Stimulated activated effector memory CD8-positive, alpha-beta T cell treated with anti-CD3 and anti-CD28 coated beads, Interleukin-12 subunit alpha, Interleukin-12 subunit beta, amount 100 ng/mL, for 72 hours (primary cell): Measurements from ENCODE around the gene PCDH9.
"Not testable (repeated sequence)": the region's sequence is repeated elsewhere in the genome, so short reads cannot be mapped to it uniquely, and the experiment has no call there.

Source experiments
- ATAC-seq: fragments of 150-1000 bp; cut with Tn5 transposase; 2 replicates; pipeline ENCODE4 v1.10.0; 2021
- DNase-seq, 2 donors: peaks; one replicate each; pipeline ENCODE4 v3.0.0; 2021 to 2022; ENCODE audit warnings: low spot score in 2 of 2
- H3K27ac Mint-ChIP-seq: one replicate; pipeline ENCODE4 v1.8.0; 2022; ENCODE audit warnings: mild to moderate bottlenecking, mixed read lengths
- H3K36me3 Mint-ChIP-seq: one replicate; pipeline ENCODE4 v1.8.0; 2022; ENCODE audit warnings: mild to moderate bottlenecking, mixed read lengths
- H3K4me1 Mint-ChIP-seq: one replicate; pipeline ENCODE4 v1.8.0; 2022; ENCODE audit warnings: mixed read lengths
- H3K4me3 Mint-ChIP-seq: one replicate; pipeline ENCODE4 v1.8.0; 2022; ENCODE audit warnings: mild to moderate bottlenecking, mixed read lengths
- H3K9me3 Mint-ChIP-seq: one replicate; pipeline ENCODE4 v1.8.0; 2022; ENCODE audit warnings: mixed read lengths

Gene PCDH9

GRCh38 chr13:66661336-66661735, 568.8 kb downstream of the PCDH9 start:
- H3K36me3 Mint-ChIP-seq, result no peaks in the 10 kb centered on the region
- DNase-seq (no peak), ATAC-seq (no peak)
- no peak overlapping the region for H3K27ac Mint-ChIP-seq
- H3K9me3 Mint-ChIP-seq, result peaks cover 3% of the 10 kb centered on the region
- no peak overlapping the region for H3K4me3 Mint-ChIP-seq
- no peaks in the 10 kb centered on the region for H3K4me1 Mint-ChIP-seq

DNA sequence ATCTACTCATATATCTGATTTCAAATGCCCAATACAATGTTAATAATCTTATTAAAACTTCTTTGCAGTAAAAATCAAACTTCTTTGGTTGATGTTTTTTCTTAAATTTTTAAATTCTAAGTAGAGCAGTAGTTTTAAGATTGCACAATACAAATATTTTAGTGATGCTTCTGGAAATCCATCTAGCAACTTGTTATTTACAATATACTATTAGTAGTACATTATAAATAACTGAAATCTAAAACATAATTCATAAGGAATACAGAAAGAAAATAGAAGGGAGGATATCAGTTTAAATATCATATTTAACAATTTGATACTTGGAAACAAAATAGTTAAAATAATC, 569.7 kb downstream of the PCDH9 start:
- DNase-seq (no peak), ATAC-seq (no peak)
- Mint-ChIP-seq H3K27ac (no peak overlapping the region), H3K36me3 (no peaks in the 10 kb centered on the region), H3K4me1 (no peaks in the 10 kb centered on the region), H3K9me3 (peaks cover 3% of the 10 kb centered on the region), H3K4me3 (no peak overlapping the region)

DNA sequence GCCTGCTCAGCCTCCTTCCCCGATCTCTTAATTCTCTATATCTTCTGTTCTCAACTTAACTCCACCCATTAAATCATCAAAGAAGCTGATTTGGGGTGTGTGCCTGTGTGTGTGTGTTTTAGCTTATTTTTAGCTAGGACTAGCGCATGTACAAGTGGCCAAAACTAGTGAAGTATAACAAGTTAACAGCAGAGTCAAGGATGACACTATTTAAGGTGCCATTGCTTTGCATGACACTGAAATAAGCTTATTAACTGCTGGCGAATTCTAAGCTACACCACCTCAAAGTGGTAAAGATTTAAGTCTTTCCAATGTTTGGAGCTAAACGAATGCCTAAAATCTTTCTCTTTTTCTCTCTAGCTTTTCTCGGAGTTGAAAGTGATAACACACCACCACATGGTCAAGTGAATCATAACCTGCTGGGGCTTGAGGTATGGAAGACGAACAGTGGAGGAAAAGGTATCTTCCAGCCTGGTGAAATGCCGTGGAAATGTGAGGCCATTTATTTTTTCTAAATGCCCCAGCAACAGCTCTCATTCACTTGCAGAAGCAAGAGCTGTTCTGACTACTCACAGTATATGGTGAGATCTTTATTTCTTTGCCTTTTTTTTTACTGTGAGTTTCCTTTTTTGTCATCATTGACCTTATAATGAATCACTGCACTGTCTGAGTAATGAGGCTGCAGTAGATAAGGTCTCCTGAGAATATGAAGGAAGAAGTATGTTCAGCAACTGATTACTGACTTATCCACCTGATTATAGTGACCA, 570.3 kb downstream of the PCDH9 start:
- peak; percentile 47 for ATAC-seq
- no peak overlapping the region for H3K27ac Mint-ChIP-seq
- no peak for DNase-seq
- no peaks in the 10 kb centered on the region for H3K4me1 Mint-ChIP-seq
- H3K36me3 Mint-ChIP-seq, result no peaks in the 10 kb centered on the region
- H3K9me3 Mint-ChIP-seq, result peaks cover 3% of the 10 kb centered on the region
- no peak overlapping the region for H3K4me3 Mint-ChIP-seq

DNA sequence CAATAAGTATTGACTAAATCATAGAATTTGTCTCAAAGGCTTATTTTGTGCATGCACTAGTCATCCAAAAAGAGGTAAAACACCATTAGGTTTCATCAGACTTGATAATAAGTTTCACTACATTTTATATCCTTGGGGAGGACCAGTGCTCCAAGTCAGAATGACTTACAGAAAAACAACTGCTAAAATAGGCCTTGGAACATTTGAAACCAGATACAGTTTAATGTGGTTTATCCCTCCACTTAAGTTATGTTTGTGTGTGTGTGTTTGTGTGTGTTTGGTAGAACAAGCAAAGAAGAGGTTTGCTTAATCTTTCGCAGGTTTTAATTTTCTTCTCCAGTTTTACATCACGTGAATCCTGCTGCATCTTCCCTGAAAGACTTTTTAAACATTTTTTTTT, 570.9 kb downstream of the PCDH9 start:
- Mint-ChIP-seq H3K4me3 (no peak overlapping the region), H3K4me1 (no peaks in the 10 kb centered on the region), H3K9me3 (peaks cover 3% of the 10 kb centered on the region), H3K27ac (no peak overlapping the region), H3K36me3 (no peaks in the 10 kb centered on the region)
- ATAC-seq (no peak), DNase-seq (no peak)

- Mint-ChIP-seq H3K4me3 (no peak overlapping the region), H3K9me3 (peaks cover 3% of the 10 kb centered on the region), H3K36me3 (no peaks in the 10 kb centered on the region), H3K27ac (no peak overlapping the region), H3K4me1 (no peaks in the 10 kb centered on the region)
- ATAC-seq, result no peak
- DNase-seq, result no peak
Observed at GRCh38 chr13:66657165-66657881, 572.8 kb downstream of the PCDH9 start.

- Mint-ChIP-seq H3K4me3 (no peak overlapping the region), H3K9me3 (peaks cover 3% of the 10 kb centered on the region), H3K4me1 (no peaks in the 10 kb centered on the region), H3K36me3 (no peaks in the 10 kb centered on the region), H3K27ac (no peak overlapping the region)
- DNase-seq (no peak), ATAC-seq (no peak)
Observed at GRCh38 chr13:66655847-66656454, 574.2 kb downstream of the PCDH9 start.

- no peaks in the 10 kb centered on the region for H3K4me1 Mint-ChIP-seq
- no peak overlapping the region for H3K4me3 Mint-ChIP-seq
- DNase-seq (no peak), ATAC-seq (no peak)
- no peak overlapping the region for H3K27ac Mint-ChIP-seq
- H3K36me3 Mint-ChIP-seq, result no peaks in the 10 kb centered on the region
- H3K9me3 Mint-ChIP-seq, result peaks cover 6% of the 10 kb centered on the region
Observed at GRCh38 chr13:66644855-66645460, 585.2 kb downstream of the PCDH9 start.

GRCh38 chr13:66640231-66640630, 589.9 kb downstream of the PCDH9 start:
- ATAC-seq (no peak), DNase-seq (no peak)
- Mint-ChIP-seq H3K9me3 (peaks cover 1% of the 10 kb centered on the region), H3K4me3 (no peak overlapping the region), H3K27ac (no peak overlapping the region), H3K4me1 (no peaks in the 10 kb centered on the region), H3K36me3 (no peaks in the 10 kb centered on the region)

DNA sequence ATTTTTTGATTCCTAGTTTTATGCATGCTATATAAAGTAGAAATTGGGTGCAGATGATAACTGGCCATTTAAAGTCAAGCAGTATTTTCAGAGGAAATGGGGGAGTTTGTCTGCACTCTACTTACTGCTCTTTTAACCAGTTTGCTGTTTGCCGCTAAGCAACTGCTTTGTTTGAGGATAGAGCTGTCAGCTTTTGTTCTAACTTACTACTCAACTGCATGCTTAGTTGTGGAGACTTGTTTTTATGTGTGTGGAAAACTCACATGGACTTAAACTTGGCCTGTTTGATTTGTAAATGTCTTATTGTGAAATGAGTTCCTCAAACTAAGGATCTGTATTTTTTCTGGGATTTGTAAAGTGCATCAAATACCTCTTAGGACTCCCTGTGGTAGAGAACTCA, 591.1 kb downstream of the PCDH9 start:
- Mint-ChIP-seq H3K9me3 (peaks cover 3% of the 10 kb centered on the region), H3K36me3 (no peaks in the 10 kb centered on the region), H3K27ac (no peak overlapping the region), H3K4me1 (no peaks in the 10 kb centered on the region), H3K4me3 (no peak overlapping the region)
- no peak for ATAC-seq
- DNase-seq, result no peak

- no peaks in the 10 kb centered on the region for H3K36me3 Mint-ChIP-seq
- DNase-seq (no peak), ATAC-seq (no peak)
- H3K4me1 Mint-ChIP-seq, result no peaks in the 10 kb centered on the region
- H3K27ac Mint-ChIP-seq, result no peak overlapping the region
- no peak overlapping the region for H3K4me3 Mint-ChIP-seq
- H3K9me3 Mint-ChIP-seq, result peaks cover 4% of the 10 kb centered on the region
Observed at GRCh38 chr13:66635526-66635925, 594.6 kb downstream of the PCDH9 start.

- H3K4me1 Mint-ChIP-seq, result no peaks in the 10 kb centered on the region
- ATAC-seq, result no peak
- no peak overlapping the region for H3K27ac Mint-ChIP-seq
- peaks cover 4% of the 10 kb centered on the region for H3K9me3 Mint-ChIP-seq
- no peak for DNase-seq
- H3K36me3 Mint-ChIP-seq, result no peaks in the 10 kb centered on the region
- H3K4me3 Mint-ChIP-seq, result no peak overlapping the region
Observed at GRCh38 chr13:66634384-66634783, 595.8 kb downstream of the PCDH9 start.

DNA sequence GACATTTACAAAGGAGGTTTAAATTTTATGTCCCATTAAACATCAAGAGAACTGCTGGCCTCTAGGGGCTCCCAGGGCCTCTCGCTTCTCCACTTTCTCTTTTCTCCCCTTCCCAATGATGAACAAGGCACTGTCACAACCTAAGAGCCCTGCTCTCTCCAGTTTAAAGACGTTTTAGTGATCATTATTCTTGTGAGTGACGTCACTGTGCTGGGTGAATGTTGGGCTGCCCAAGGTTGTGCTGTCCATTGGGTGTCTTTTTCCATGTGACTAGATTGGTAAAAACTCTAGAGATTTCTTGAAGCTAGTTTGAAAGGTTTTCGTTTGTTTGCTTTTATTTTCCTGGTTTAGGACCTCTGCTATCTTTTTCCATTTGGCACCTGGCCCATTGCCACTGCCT, 602.6 kb downstream of the PCDH9 start:
- no peak for ATAC-seq
- Mint-ChIP-seq H3K9me3 (peaks cover 6% of the 10 kb centered on the region), H3K27ac (no peak overlapping the region)

DNA sequence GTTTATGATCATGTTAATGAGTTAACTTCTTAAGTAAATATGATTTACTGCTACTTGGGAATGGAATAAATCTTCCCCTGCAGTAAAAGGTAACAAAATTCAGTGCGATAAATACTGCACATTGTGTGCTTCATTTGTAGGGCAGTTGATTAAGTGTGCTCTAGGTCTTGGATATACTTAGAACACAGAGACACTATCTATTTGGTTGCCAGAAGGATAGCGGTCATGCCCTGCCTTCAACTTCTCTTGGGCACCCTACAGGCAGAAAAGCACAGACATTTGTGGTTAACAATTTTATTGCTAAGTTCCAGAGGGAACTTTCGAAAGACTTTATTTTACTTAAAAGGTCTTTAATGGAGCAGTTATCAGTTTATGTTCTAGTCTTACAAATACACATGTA, 605.8 kb downstream of the PCDH9 start:
- Mint-ChIP-seq H3K4me3 (no peak overlapping the region), H3K4me1 (no peaks in the 10 kb centered on the region), H3K9me3 (peaks cover 6% of the 10 kb centered on the region), H3K27ac (no peak overlapping the region), H3K36me3 (no peaks in the 10 kb centered on the region)
- ATAC-seq, result no peak
- no peak for DNase-seq

More for the DNA sequence above, 602.6 kb downstream of the PCDH9 start:
- H3K4me1 Mint-ChIP-seq, result no peaks in the 10 kb centered on the region
- no peak for DNase-seq
- no peak overlapping the region for H3K4me3 Mint-ChIP-seq
- no peaks in the 10 kb centered on the region for H3K36me3 Mint-ChIP-seq

- H3K27ac Mint-ChIP-seq, result no peak overlapping the region
- no peak overlapping the region for H3K4me3 Mint-ChIP-seq
- H3K36me3 Mint-ChIP-seq, result no peaks in the 10 kb centered on the region
- H3K9me3 Mint-ChIP-seq, result peaks cover 6% of the 10 kb centered on the region
- H3K4me1 Mint-ChIP-seq, result no peaks in the 10 kb centered on the region
- DNase-seq (no peak), ATAC-seq (no peak)
Observed at GRCh38 chr13:66623129-66623820, 606.9 kb downstream of the PCDH9 start.

DNA sequence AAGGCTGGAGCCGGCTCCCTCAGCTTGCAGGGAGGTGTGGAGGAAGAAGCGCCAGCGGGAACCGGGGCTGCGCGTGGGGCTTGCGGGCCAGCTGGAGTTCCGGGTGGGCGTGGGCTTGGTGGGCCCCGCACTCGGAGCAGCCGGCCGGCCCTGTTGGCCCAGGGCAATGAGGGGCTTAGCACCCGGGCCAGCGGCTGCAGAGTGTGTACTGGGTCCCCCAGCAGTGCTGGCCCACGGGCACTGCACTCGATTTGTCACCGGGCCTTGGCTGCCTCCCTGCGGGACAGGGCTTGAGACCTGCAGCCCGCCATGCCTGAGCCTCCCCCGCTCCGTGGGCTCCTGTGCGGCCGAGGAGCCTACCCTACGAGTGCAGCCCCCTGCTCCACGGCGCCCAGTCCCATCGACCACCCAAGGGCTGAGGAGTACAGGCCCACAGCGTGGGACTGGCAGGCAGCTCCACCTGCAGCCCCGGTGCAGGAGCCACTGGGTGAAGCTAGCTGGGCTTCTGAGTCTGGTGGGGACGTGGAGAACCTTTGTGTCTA, 608.2 kb downstream of the PCDH9 start:
- DNase-seq, H3K36me3 Mint-ChIP-seq, H3K4me1 Mint-ChIP-seq, H3K9me3 Mint-ChIP-seq, H3K27ac Mint-ChIP-seq, H3K4me3 Mint-ChIP-seq, ATAC-seq: not testable (repeated sequence)
